CD4-positive, alpha-beta T cell (primary cell): ENCODE measurements around the gene RAD17. TPM values are rescaled to one million over a fixed set of nuclear protein-coding genes. Genes with fewer than 3 reads are reported as not detected.
A peak's percentile ranks its signal among the peaks of the same experiment; 100 is the strongest.

Source experiments
- ATAC-seq: fragments of 200-7000 bp; cut with Tn5 transposase; one replicate; pipeline ENCODE4 v1.10.0; 2022; ENCODE audit warnings: mild to moderate bottlenecking; ENCODE audit not compliant: poor library complexity
- CTCF ChIA-PET: fragments of 350-600 bp; sonication (Branson Sonifier 250); formaldehyde crosslinking; loops from one replicate; lab custom pipeline; 2021; ENCODE audit warnings: antibody characterized with exemption, inconsistent platforms; lab: Charles Lee
- POLR2A ChIA-PET: fragments of 350-600 bp; sonication (Branson Sonifier 250); formaldehyde crosslinking; loops from one replicate; lab custom pipeline; 2021; ENCODE audit warnings: antibody characterized with exemption, inconsistent platforms; lab: Charles Lee
- DNase-seq, 14 experiments: peaks; one replicate each; pipeline ENCODE4 v3.0.0-alpha.2; 2013 to 2020; ENCODE audit warnings: mixed read lengths in 2 of 14
- H3K27ac ChIP-seq, 2 donors: one replicate each; pipeline versions ENCODE4 v1.5.1 to v1.7.0; 2013; ENCODE audit warnings: low read length in 2 of 2, low read depth in 1 of 2, mild to moderate bottlenecking in 1 of 2
- H3K27me3 ChIP-seq, 2 experiments: 1 replicate in 1 of 2; 2 replicates in 1 of 2; pipeline versions ENCODE4 v1.6.1 to v1.7.0; 2013; ENCODE audit warnings: low read length in 2 of 2, control low read depth in 1 of 2, mild to moderate bottlenecking in 1 of 2, moderate library complexity in 1 of 2; ENCODE audit not compliant: insufficient read depth in 2 of 2, control insufficient read depth in 1 of 2
- H3K36me3 ChIP-seq: one replicate; pipeline ENCODE4 v1.6.1; 2013; ENCODE audit warnings: low read length, control low read depth; ENCODE audit not compliant: insufficient read depth
- H3K4me1 ChIP-seq: one replicate; pipeline ENCODE4 v1.6.1; 2013; ENCODE audit warnings: low read length, control low read depth; ENCODE audit not compliant: insufficient read depth
- H3K4me3 ChIP-seq: one replicate; pipeline ENCODE4 v1.5.1; 2013; ENCODE audit warnings: mild to moderate bottlenecking, low read length, moderate library complexity
- H3K9me3 ChIP-seq, 2 experiments: 1 replicate in 1 of 2; 2 replicates in 1 of 2; pipeline versions ENCODE4 v1.6.1 to v1.7.0; 2013; ENCODE audit warnings: low read length in 2 of 2, mild to moderate bottlenecking in 2 of 2, control low read depth in 1 of 2, moderate library complexity in 1 of 2; ENCODE audit not compliant: control insufficient read depth in 1 of 2, insufficient read depth in 1 of 2
- H3K27ac Mint-ChIP-seq: one replicate; pipeline ENCODE4 v1.8.0; 2020; ENCODE audit warnings: mixed read lengths
- H3K27me3 Mint-ChIP-seq: one replicate; pipeline ENCODE4 v1.8.0; 2021; ENCODE audit warnings: mixed read lengths
- H3K36me3 Mint-ChIP-seq: one replicate; pipeline ENCODE4 v1.8.0; 2021; ENCODE audit warnings: low read depth, mixed read lengths
- H3K4me1 Mint-ChIP-seq: one replicate; pipeline ENCODE4 v1.8.0; 2021; ENCODE audit warnings: low read depth, mixed read lengths
- H3K4me3 Mint-ChIP-seq: one replicate; pipeline ENCODE4 v1.8.0; 2020; ENCODE audit warnings: mild to moderate bottlenecking, mixed read lengths
- H3K9me3 Mint-ChIP-seq: one replicate; pipeline ENCODE4 v1.8.0; 2020; ENCODE audit warnings: mixed read lengths
- CTCF ChIP-seq: fragments of 200-600 bp; IDR thresholded peaks from one replicate; pipeline ENCODE4 v1.8.0; 2022; ENCODE audit warnings: antibody characterized with exemption, mild to moderate bottlenecking
- intact Hi-C, 2 experiments: fragments of 100-400 bp; cut with DNase I in 1 of 2; cut with micrococcal nuclease in 1 of 2; formaldehyde crosslinking; loops; one replicate each; pipeline versions ENCODE4 v1.15.1 to v1.9.0; 2023 to 2025; cut with DNase I, micrococcal nuclease
- total RNA-seq, 174 experiments: library from RNA in 2 of 174; stranded (reverse) in 2 of 174; gene quantifications; one replicate each; pipeline ENCODE4 v1.2.3 and lab custom pipeline; 2021 to 2026

RAD17 gene
- total RNA-seq, 2 experiments from 2014 or later: 15.7 to 19.1 TPM

GRCh38 chr5:69364414-69364813 lies 5.2 kb upstream of the RAD17 start:
- Mint-ChIP-seq H3K4me3 (peak overlapping the region; percentile 73), H3K27ac (peak overlapping the region; percentile 67), H3K27me3 (no peaks in the 10 kb centered on the region), H3K9me3 (no peaks in the 10 kb centered on the region), H3K4me1 (peaks cover 38% of the 10 kb centered on the region), H3K36me3 (peaks cover 73% of the 10 kb centered on the region)
- Histone ChIP-seq H3K27me3 (no peaks in the 10 kb centered on the region), H3K4me3 (no peak overlapping the region), H3K36me3 (peaks cover 38% of the 10 kb centered on the region), H3K27ac (no peak overlapping the region), H3K9me3 (no peaks in the 10 kb centered on the region), H3K4me1 (peaks cover 13% of the 10 kb centered on the region)
- TF ChIP-seq CTCF: no peak
- peak in 3 of 14 experiments; percentile 14 to 56 (median 49) for DNase-seq
- peak; percentile 37 for ATAC-seq
- CTCF ChIA-PET: no interaction called here
- POLR2A ChIA-PET: no interaction called here
- intact Hi-C loops: no loop called here

- Histone ChIP-seq H3K27me3 (no peaks in the 10 kb centered on the region), H3K9me3 (no peaks in the 10 kb centered on the region), H3K36me3 (peaks cover 38% of the 10 kb centered on the region), H3K27ac (no peak overlapping the region), H3K4me1 (peaks cover 13% of the 10 kb centered on the region), H3K4me3 (no peak overlapping the region)
- ChIA-PET POLR2A (no interaction called here), CTCF (no interaction called here)
- H3K9me3 Mint-ChIP-seq: no peaks in the 10 kb centered on the region
- peak overlapping the region; percentile 67 for H3K27ac Mint-ChIP-seq
- H3K36me3 Mint-ChIP-seq: peaks cover 74% of the 10 kb centered on the region
- no peak for TF ChIP-seq CTCF
- intact Hi-C loops: loop anchor here (5.0 kb wide), 2 partner anchors 128 to 323 kb away; no protein-coding TSS in a partner anchor
- no peaks in the 10 kb centered on the region for H3K27me3 Mint-ChIP-seq
- ATAC-seq: no peak
- DNase-seq: no peak
- H3K4me1 Mint-ChIP-seq: peaks cover 42% of the 10 kb centered on the region
- peak overlapping the region; percentile 73 for H3K4me3 Mint-ChIP-seq
Measured at GRCh38 chr5:69364850-69365249, 4.8 kb upstream of the RAD17 start.

GRCh38 chr5:69367697-69368279 lies 1.8 kb upstream of the RAD17 start:
- Histone ChIP-seq H3K27me3 (no peaks in the 10 kb centered on the region), H3K36me3 (peaks cover 35% of the 10 kb centered on the region), H3K9me3 (no peaks in the 10 kb centered on the region), H3K4me3 (no peak overlapping the region), H3K4me1 (peaks cover 20% of the 10 kb centered on the region), H3K27ac (peak overlapping the region; percentile 94 to 98)
- POLR2A ChIA-PET: interaction anchor here (0.6 to 1.1 kb wide), 2 partner anchors 45 to 274 kb away, joined by 4 read pairs; partner anchors contain the start of gene SLC30A5
- H3K27ac Mint-ChIP-seq: peak overlapping the region; percentile 98
- H3K4me1 Mint-ChIP-seq: peaks cover 60% of the 10 kb centered on the region
- ATAC-seq: no peak
- H3K9me3 Mint-ChIP-seq: no peaks in the 10 kb centered on the region
- peaks cover 63% of the 10 kb centered on the region for H3K36me3 Mint-ChIP-seq
- TF ChIP-seq CTCF: no peak
- peak overlapping the region; percentile 99 for H3K4me3 Mint-ChIP-seq
- no peaks in the 10 kb centered on the region for H3K27me3 Mint-ChIP-seq
- intact Hi-C loops: loop anchor here (2.0 to 5.0 kb wide), 5 partner anchors 35 to 325 kb away; partner anchors contain the start of genes CCDC125 (in 2 of the 2) and CCNB1 (in 1 of the 2)
- CTCF ChIA-PET: no interaction called here
- DNase-seq: no peak
